HepG2 (cell line): ENCODE data around the gene AMZ1. TPM values are rescaled to one million over a fixed set of nuclear protein-coding genes. Genes with fewer than 3 reads are reported as not detected.

Source experiments
- ATF7 ChIP-seq, 2 experiments: fragments of 450-650 bp in 1 of 2; sonication (generic) in 1 of 2; formaldehyde crosslinking in 1 of 2; IDR thresholded peaks; 2 replicates each; pipeline versions ENCODE4 v1.4.0 to v1.6.1; 2016 to 2020; ENCODE audit warnings: antibody characterized with exemption in 1 of 2, mild to moderate bottlenecking in 1 of 2, missing genetic modification reagents in 1 of 2
- FOXK1 ChIP-seq: sonication (generic); formaldehyde crosslinking; IDR thresholded peaks from 2 replicates; pipeline ENCODE4 v1.4.0; 2020; ENCODE audit warnings: low read depth, missing genetic modification reagents, borderline replicate concordance
- HHEX ChIP-seq: IDR thresholded peaks from 2 replicates; pipeline ENCODE4 v1.6.1; 2016; ENCODE audit warnings: control low read depth
- JARID2 ChIP-seq: sonication (generic); formaldehyde crosslinking; IDR thresholded peaks from 2 replicates; pipeline ENCODE4 v1.8.1; 2023; ENCODE audit warnings: missing genetic modification reagents, inconsistent platforms; ENCODE audit not compliant: insufficient replicate concordance
- KLF12 ChIP-seq: sonication (generic); formaldehyde crosslinking; IDR thresholded peaks from 2 replicates; pipeline ENCODE4 v1.4.0; 2020; ENCODE audit warnings: missing genetic modification reagents, borderline replicate concordance
- NR2F2 ChIP-seq: IDR thresholded peaks from 2 replicates; pipeline ENCODE4 v1.6.1; 2012; ENCODE audit warnings: low read depth, inconsistent platforms, borderline replicate concordance
- RCOR2 ChIP-seq: IDR thresholded peaks from 2 replicates; pipeline ENCODE4 v1.6.1; 2016; ENCODE audit warnings: missing biosample characterization, missing genetic modification reagents
- SRSF9 ChIP-seq: fragments of 200-400 bp; formaldehyde crosslinking; IDR thresholded peaks from 2 replicates; pipeline ENCODE4 v1.6.1; 2018; ENCODE audit warnings: borderline replicate concordance, mild to moderate bottlenecking, low read depth, low read length; ENCODE audit not compliant: insufficient read depth, poor library complexity, severe bottlenecking
- THYN1 ChIP-seq: sonication (generic); formaldehyde crosslinking; IDR thresholded peaks from 2 replicates; pipeline ENCODE4 v1.8.1; 2023; ENCODE audit warnings: low read depth, mild to moderate bottlenecking, moderate library complexity, missing genetic modification reagents, borderline replicate concordance
- ZBTB10 ChIP-seq: sonication (generic); formaldehyde crosslinking; IDR thresholded peaks from 2 replicates; pipeline ENCODE4 v1.4.0; 2020; ENCODE audit warnings: missing genetic modification reagents, borderline replicate concordance
- ZBTB34 ChIP-seq: sonication (generic); formaldehyde crosslinking; IDR thresholded peaks from 2 replicates; pipeline ENCODE4 v1.8.0; 2022; ENCODE audit warnings: mild to moderate bottlenecking, missing genetic modification reagents
- ZC3H4 ChIP-seq: sonication (generic); formaldehyde crosslinking; IDR thresholded peaks from 2 replicates; pipeline ENCODE4 v1.4.0; 2020; ENCODE audit warnings: missing genetic modification reagents, borderline replicate concordance
- ZNF276 ChIP-seq: sonication (generic); formaldehyde crosslinking; IDR thresholded peaks from 2 replicates; pipeline ENCODE4 v1.4.0; 2020; ENCODE audit warnings: mild to moderate bottlenecking, low read depth, missing genetic modification reagents
- ZNF609 ChIP-seq: sonication (generic); formaldehyde crosslinking; IDR thresholded peaks from 2 replicates; pipeline ENCODE4 v1.4.0; 2020; ENCODE audit warnings: mild to moderate bottlenecking, missing genetic modification reagents, borderline replicate concordance
- ZNF619 ChIP-seq: sonication (generic); formaldehyde crosslinking; IDR thresholded peaks from 2 replicates; pipeline ENCODE4 v1.4.0; 2020; ENCODE audit warnings: mild to moderate bottlenecking, missing genetic modification reagents
- polyA plus RNA-seq, 8 experiments: library from polyadenylated mRNA; depleted of rRNA in 3 of 8; stranded (reverse) in 7 of 8; unstranded in 1 of 8; fragments of >200 nt; fragmentation: Illumina TruSeq in 4 of 8; extraction: Trizol in 4 of 8; gene quantifications; 2 replicates each; pipeline versions ENCODE4 v1.2.1 to v1.2.3, GENCODE V29; 2011 to 2016; ENCODE audit warnings: low read depth in 4 of 8, missing spikeins in 1 of 8, mixed read lengths in 1 of 8; ENCODE audit not compliant: insufficient read depth in 1 of 8
- total RNA-seq, 5 experiments: library from RNA; depleted of rRNA; stranded (reverse); fragments of >200 nt; fragmentation: Illumina TruSeq; extraction: Trizol; gene quantifications; 2 replicates each; pipeline ENCODE4 v1.2.3, GENCODE V29; 2016; ENCODE audit warnings: low read depth in 1 of 5

AMZ1 gene
- total and polyA plus RNA-seq, 2 of the 13 experiments (the other 11 are each of a cell fraction or from before 2014, with no cell fraction given) = 0.03 TPM; not detected in 1

GRCh38 chr7:2638224-2638991, 49.6 kb upstream of the AMZ1 start (continued):
- TF ChIP-seq ZBTB10 (CRISPR knock-in tag) (peak; percentile 93), ZNF619 (CRISPR knock-in tag) (peak; percentile 31; the same call in 1 of the 2 replicates), JARID2 (CRISPR knock-in tag) (no peak), KLF12 (CRISPR knock-in tag) (peak; percentile 92), SRSF9 (no peak), NR2F2 (no peak), FOXK1 (CRISPR knock-in tag) (peak; percentile 70; the same call in 1 of the 2 replicates), HHEX (no peak), ZNF609 (CRISPR knock-in tag) (peak; percentile 77; the same call in 1 of the 2 replicates), ZNF276 (no peak), ATF7 (IDR thresholded peaks at IDR 0.05) (no peak), ATF7 (CRISPR knock-in tag; IDR thresholded peaks at IDR 0.05) (peak; percentile 65; the same call in 1 of the 2 replicates), RCOR2 (CRISPR knock-in tag) (peak; percentile 56; the same call in 1 of the 2 replicates), ZC3H4 (CRISPR knock-in tag) (no peak), THYN1 (CRISPR knock-in tag) (no peak), ZBTB34 (peak; percentile 78; the same call in 1 of the 2 replicates)
